HEK293 (cell line): Measurements from ENCODE around the gene PRKCZ.

ENCODE experiments used
- CTCF ChIA-PET: fragments of 350-600 bp; formaldehyde crosslinking; extraction: SDS; loops from one replicate; lab custom pipeline; 2021; ENCODE audit warnings: antibody characterized with exemption; lab: Yijun Ruan, JAX
- POLR2A ChIA-PET: fragments of 300-600 bp; formaldehyde crosslinking; extraction: SDS; loops from one replicate; lab custom pipeline; 2020; ENCODE audit warnings: antibody characterized with exemption, inconsistent platforms; lab: Yijun Ruan, JAX
- H3K27ac ChIP-seq: fragments of 200-500 bp; sonication (Bioruptor generic); 2 replicates; pipeline ENCODE4 v1.5.1; 2014; ENCODE audit warnings: low read depth, low read length, control low read depth, inconsistent platforms; ENCODE audit errors: extremely low read depth
- H3K36me3 ChIP-seq, 2 experiments: fragments of 200-500 bp in 1 of 2; sonication (Bioruptor generic) in 1 of 2; 1 replicate in 1 of 2; 2 replicates in 1 of 2; pipeline ENCODE4 v1.5.1; 2014 to 2017; ENCODE audit warnings: inconsistent platforms in 2 of 2, low read length in 2 of 2; ENCODE audit not compliant: control insufficient read depth in 2 of 2, insufficient read depth in 1 of 2
- H3K4me1 ChIP-seq: fragments of 200-500 bp; sonication (Bioruptor generic); 2 replicates; pipeline ENCODE4 v1.5.1; 2014; ENCODE audit warnings: mild to moderate bottlenecking, low read length, inconsistent platforms; ENCODE audit not compliant: control insufficient read depth, insufficient read depth
- H3K4me3 ChIP-seq: 2 replicates; pipeline ENCODE4 v1.5.1; 2011; ENCODE audit warnings: low read depth, mild to moderate bottlenecking, control low read depth, low read length, moderate library complexity
- H3K9me3 ChIP-seq: fragments of 200-500 bp; sonication (Bioruptor generic); 2 replicates; pipeline ENCODE4 v1.5.1; 2014; ENCODE audit warnings: low read depth, low read length, inconsistent platforms; ENCODE audit not compliant: control insufficient read depth, insufficient read depth
- HOXA7 ChIP-seq: sonication (generic); formaldehyde crosslinking; IDR thresholded peaks from 2 replicates; pipeline ENCODE4 v1.8.1; 2022; ENCODE audit warnings: missing genetic modification reagents, borderline replicate concordance
- KLF1 ChIP-seq: fragments of 450-650 bp; formaldehyde crosslinking; IDR thresholded peaks from 2 replicates; pipeline ENCODE4 v1.5.1; 2016; ENCODE audit warnings: missing biosample characterization, missing genetic modification characterization
- MYNN ChIP-seq: fragments of 450-650 bp; formaldehyde crosslinking; IDR thresholded peaks from 2 replicates; pipeline ENCODE4 v1.5.1; 2016; ENCODE audit warnings: missing biosample characterization, missing genetic modification characterization, borderline replicate concordance
- OSR2 ChIP-seq: fragments of 450-650 bp; formaldehyde crosslinking; IDR thresholded peaks from 2 replicates; pipeline ENCODE4 v1.5.1; 2016; ENCODE audit warnings: missing biosample characterization, missing genetic modification characterization
- RBAK ChIP-seq: fragments of 450-650 bp; formaldehyde crosslinking; IDR thresholded peaks from 2 replicates; pipeline ENCODE4 v1.5.1; 2016; ENCODE audit warnings: missing biosample characterization, missing genetic modification characterization
- ZBTB44 ChIP-seq: fragments of 450-650 bp; IDR thresholded peaks from 2 replicates; pipeline ENCODE4 v1.5.1; 2018; ENCODE audit warnings: missing biosample characterization, mild to moderate bottlenecking, missing genetic modification characterization
- ZBTB8A ChIP-seq: fragments of 450-650 bp; formaldehyde crosslinking; IDR thresholded peaks from 2 replicates; pipeline ENCODE4 v1.5.1; 2016; ENCODE audit warnings: missing biosample characterization, missing genetic modification characterization
- ZIC2 ChIP-seq: fragments of 450-650 bp; formaldehyde crosslinking; IDR thresholded peaks from 2 replicates; pipeline ENCODE4 v1.5.1; 2016; ENCODE audit warnings: missing biosample characterization, missing genetic modification characterization
- ZNF112 ChIP-seq: fragments of 450-650 bp; formaldehyde crosslinking; IDR thresholded peaks from 2 replicates; pipeline ENCODE4 v1.5.0; 2017; ENCODE audit warnings: missing biosample characterization, missing genetic modification characterization
- ZNF335 ChIP-seq: fragments of 450-650 bp; formaldehyde crosslinking; conservative IDR thresholded peaks from 2 replicates; pipeline ENCODE4 v1.5.1; 2016; ENCODE audit warnings: missing biosample characterization, missing genetic modification characterization
- ZNF37A ChIP-seq: fragments of 450-650 bp; IDR thresholded peaks from 2 replicates; pipeline ENCODE4 v1.5.1; 2018; ENCODE audit warnings: missing biosample characterization, missing genetic modification characterization
- ZNF677 ChIP-seq: fragments of 450-650 bp; IDR thresholded peaks from 2 replicates; pipeline ENCODE4 v1.5.0; 2018; ENCODE audit warnings: missing biosample characterization, mild to moderate bottlenecking, missing genetic modification characterization, moderate library complexity
- ZNF768 ChIP-seq: fragments of 450-650 bp; formaldehyde crosslinking; IDR thresholded peaks from 2 replicates; pipeline ENCODE4 v1.5.1; 2018; ENCODE audit warnings: missing biosample characterization, mild to moderate bottlenecking, missing genetic modification characterization
- ZNF785 ChIP-seq: fragments of 450-650 bp; formaldehyde crosslinking; IDR thresholded peaks from 2 replicates; pipeline ENCODE4 v1.5.1; 2016; ENCODE audit warnings: missing biosample characterization, missing genetic modification characterization
- TF ChIP-seq, protein P1 (sequence below): fragments of 450-650 bp; formaldehyde crosslinking; IDR thresholded peaks from 2 replicates; pipeline ENCODE4 v1.5.1; 2016; ENCODE audit warnings: missing biosample characterization, missing genetic modification characterization, low read depth
- TF ChIP-seq, protein P2 (sequence below): IDR thresholded peaks from 2 replicates; pipeline ENCODE4 v1.6.1; 2011; ENCODE audit warnings: mild to moderate bottlenecking, low read depth, low read length, borderline replicate concordance
- TF ChIP-seq, protein P3 (sequence below): sonication (generic); formaldehyde crosslinking; IDR thresholded peaks from 2 replicates; pipeline ENCODE4 v1.8.1; 2022; ENCODE audit warnings: mild to moderate bottlenecking, moderate library complexity, missing genetic modification reagents

The PRKCZ gene

DNA sequence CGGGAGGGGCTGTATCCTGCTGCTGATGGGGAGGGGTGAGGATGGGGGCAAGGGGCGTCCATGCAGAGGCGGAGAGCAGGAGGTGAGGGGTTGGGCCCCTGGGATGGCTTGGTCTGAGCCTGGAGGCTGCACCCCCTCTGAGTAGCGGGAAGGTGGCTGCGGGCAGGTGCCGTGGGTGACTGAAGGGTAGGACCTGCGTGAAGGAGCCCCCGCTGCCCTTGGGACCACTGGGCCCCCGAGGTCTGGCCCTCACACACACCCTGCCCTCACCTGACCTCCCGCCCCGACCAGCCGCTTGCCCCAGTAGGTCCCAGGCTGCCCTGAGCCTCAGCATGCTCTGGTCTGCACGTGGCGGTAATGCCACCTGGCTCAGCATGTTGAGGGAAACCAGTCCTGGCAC is 165.1 kb downstream of the PRKCZ start (continued):
- TF ChIP-seq, protein P1, sequence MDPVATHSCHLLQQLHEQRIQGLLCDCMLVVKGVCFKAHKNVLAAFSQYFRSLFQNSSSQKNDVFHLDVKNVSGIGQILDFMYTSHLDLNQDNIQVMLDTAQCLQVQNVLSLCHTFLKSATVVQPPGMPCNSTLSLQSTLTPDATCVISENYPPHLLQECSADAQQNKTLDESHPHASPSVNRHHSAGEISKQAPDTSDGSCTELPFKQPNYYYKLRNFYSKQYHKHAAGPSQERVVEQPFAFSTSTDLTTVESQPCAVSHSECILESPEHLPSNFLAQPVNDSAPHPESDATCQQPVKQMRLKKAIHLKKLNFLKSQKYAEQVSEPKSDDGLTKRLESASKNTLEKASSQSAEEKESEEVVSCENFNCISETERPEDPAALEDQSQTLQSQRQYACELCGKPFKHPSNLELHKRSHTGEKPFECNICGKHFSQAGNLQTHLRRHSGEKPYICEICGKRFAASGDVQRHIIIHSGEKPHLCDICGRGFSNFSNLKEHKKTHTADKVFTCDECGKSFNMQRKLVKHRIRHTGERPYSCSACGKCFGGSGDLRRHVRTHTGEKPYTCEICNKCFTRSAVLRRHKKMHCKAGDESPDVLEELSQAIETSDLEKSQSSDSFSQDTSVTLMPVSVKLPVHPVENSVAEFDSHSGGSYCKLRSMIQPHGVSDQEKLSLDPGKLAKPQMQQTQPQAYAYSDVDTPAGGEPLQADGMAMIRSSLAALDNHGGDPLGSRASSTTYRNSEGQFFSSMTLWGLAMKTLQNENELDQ (tag by site-specific recombination), result no peak
- no peak for TF ChIP-seq KLF1 (tag by site-specific recombination)

DNA sequence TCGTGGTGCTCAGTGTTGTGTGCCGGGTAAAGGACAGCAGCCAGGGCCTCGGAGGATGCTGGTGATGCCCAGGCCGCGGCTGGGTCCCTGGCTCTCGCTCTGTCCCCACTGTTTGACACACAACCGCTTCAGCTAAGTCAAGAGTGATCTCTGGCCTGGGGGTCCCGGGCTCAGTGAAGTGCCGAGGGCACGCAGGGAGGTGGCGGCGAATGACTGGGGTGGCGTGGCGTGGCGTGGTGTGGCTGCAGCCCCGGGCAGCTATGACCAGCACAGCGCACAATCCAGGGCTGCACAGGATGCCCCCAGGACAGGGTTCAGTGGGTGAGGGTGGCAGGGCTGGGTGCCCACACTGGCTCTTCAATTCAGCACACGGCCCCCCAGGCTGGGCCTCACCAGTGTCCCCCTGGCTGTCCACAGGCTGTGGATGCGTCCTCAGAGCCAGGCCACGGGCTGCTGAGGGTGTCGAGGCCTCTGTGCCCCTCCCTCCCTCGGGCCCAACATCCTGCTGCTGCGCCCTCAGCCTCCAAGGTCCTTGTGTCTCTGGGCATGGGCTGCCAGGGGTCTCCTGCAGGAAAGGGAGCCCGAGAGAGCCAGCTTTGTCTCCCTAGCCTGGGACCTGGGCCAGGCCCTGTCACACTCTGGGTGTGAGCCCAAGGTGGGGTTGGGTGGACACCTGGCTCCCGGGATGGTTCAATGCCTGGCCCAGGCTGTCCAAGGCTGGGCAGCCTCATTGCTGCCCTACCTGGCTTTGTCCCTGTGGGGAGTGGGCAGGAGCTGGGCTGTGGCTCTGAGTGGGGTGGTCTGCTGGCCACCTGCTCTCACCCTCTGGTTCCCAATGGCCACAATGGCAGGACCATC is 165.9 kb downstream of the PRKCZ start:
- H3K4me1 ChIP-seq, result peaks cover 9% of the 10 kb centered on the region
- no peak overlapping the region for H3K4me3 ChIP-seq
- no peak for TF ChIP-seq ZNF785 (tag by site-specific recombination)
- no peak for TF ChIP-seq RBAK (tag by site-specific recombination)
- TF ChIP-seq ZBTB44 (tag by site-specific recombination), result no peak
- no peak for TF ChIP-seq MYNN (tag by site-specific recombination)
- no peak for TF ChIP-seq ZNF335 (tag by site-specific recombination)
- no peak for TF ChIP-seq HOXA7
- no peak for TF ChIP-seq ZNF677
- TF ChIP-seq, protein P2, sequence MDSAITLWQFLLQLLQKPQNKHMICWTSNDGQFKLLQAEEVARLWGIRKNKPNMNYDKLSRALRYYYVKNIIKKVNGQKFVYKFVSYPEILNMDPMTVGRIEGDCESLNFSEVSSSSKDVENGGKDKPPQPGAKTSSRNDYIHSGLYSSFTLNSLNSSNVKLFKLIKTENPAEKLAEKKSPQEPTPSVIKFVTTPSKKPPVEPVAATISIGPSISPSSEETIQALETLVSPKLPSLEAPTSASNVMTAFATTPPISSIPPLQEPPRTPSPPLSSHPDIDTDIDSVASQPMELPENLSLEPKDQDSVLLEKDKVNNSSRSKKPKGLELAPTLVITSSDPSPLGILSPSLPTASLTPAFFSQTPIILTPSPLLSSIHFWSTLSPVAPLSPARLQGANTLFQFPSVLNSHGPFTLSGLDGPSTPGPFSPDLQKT, result no peak
- no peak for TF ChIP-seq ZNF768 (tag by site-specific recombination)
- no peak for TF ChIP-seq ZBTB8A (tag by site-specific recombination)
- TF ChIP-seq, protein P3, sequence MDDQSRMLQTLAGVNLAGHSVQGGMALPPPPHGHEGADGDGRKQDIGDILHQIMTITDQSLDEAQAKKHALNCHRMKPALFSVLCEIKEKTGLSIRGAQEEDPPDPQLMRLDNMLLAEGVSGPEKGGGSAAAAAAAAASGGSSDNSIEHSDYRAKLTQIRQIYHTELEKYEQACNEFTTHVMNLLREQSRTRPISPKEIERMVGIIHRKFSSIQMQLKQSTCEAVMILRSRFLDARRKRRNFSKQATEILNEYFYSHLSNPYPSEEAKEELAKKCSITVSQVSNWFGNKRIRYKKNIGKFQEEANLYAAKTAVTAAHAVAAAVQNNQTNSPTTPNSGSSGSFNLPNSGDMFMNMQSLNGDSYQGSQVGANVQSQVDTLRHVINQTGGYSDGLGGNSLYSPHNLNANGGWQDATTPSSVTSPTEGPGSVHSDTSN (CRISPR knock-in tag), result no peak
- TF ChIP-seq ZNF37A, result no peak
- no peak for TF ChIP-seq ZNF112
- no peaks in the 10 kb centered on the region for H3K9me3 ChIP-seq
- no peaks in the 10 kb centered on the region for H3K36me3 ChIP-seq
- ChIA-PET CTCF (interaction anchor here (1.2 kb wide), 1 partner anchor 100 kb away, joined by 3 read pairs; no protein-coding TSS in a partner anchor), POLR2A (no interaction called here)
- H3K27ac ChIP-seq, result no peak overlapping the region

- Histone ChIP-seq H3K36me3 (no peaks in the 10 kb centered on the region), H3K27ac (no peak overlapping the region), H3K4me1 (peaks cover 9% of the 10 kb centered on the region), H3K9me3 (no peaks in the 10 kb centered on the region), H3K4me3 (no peak overlapping the region)
- POLR2A ChIA-PET, result no interaction called here
- CTCF ChIA-PET, result no interaction called here
- TF ChIP-seq ZIC2 (tag by site-specific recombination) (0 out of 2 replicates have a peak, but pooled peaks have one; percentile 27), OSR2 (tag by site-specific recombination) (no peak)
These were observed 166.5 kb downstream of the PRKCZ start for GRCh38 chr1:2216767-2217058.
